C4-2B (cell line): ENCODE data around the gene RGL4.

ENCODE experiments used
- H3K27ac ChIP-seq: fragments of 450-650 bp; 2 replicates; pipeline ENCODE4 v1.5.1; 2017
- ZFX ChIP-seq: fragments of 450-650 bp; IDR thresholded peaks from 2 replicates; pipeline ENCODE4 v1.6.1; 2017
- TF ChIP-seq, protein P1 (sequence below): fragments of 450-650 bp; conservative IDR thresholded peaks from 2 replicates; pipeline ENCODE4 v1.5.1; 2017; ENCODE audit warnings: mild to moderate bottlenecking

Gene RGL4

DNA sequence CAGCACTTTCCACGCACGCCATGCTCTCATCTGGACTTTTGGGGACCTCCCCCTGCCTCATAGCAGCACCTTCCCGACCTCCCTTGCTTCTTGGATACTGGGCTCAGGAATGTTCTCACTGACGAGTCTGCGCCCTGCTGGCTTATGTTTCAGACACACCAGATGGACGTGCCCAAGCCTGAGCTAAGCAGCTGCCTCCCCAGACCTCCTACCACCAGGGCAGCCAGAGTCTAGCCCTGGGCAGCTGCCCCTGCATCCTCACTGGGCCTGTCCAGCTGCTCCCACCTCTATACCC is 13.2 kb upstream of the RGL4 start:
- no peak for TF ChIP-seq ZFX
- TF ChIP-seq, protein P1, sequence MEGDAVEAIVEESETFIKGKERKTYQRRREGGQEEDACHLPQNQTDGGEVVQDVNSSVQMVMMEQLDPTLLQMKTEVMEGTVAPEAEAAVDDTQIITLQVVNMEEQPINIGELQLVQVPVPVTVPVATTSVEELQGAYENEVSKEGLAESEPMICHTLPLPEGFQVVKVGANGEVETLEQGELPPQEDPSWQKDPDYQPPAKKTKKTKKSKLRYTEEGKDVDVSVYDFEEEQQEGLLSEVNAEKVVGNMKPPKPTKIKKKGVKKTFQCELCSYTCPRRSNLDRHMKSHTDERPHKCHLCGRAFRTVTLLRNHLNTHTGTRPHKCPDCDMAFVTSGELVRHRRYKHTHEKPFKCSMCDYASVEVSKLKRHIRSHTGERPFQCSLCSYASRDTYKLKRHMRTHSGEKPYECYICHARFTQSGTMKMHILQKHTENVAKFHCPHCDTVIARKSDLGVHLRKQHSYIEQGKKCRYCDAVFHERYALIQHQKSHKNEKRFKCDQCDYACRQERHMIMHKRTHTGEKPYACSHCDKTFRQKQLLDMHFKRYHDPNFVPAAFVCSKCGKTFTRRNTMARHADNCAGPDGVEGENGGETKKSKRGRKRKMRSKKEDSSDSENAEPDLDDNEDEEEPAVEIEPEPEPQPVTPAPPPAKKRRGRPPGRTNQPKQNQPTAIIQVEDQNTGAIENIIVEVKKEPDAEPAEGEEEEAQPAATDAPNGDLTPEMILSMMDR, result no peak
- no peak overlapping the region for H3K27ac ChIP-seq

DNA sequence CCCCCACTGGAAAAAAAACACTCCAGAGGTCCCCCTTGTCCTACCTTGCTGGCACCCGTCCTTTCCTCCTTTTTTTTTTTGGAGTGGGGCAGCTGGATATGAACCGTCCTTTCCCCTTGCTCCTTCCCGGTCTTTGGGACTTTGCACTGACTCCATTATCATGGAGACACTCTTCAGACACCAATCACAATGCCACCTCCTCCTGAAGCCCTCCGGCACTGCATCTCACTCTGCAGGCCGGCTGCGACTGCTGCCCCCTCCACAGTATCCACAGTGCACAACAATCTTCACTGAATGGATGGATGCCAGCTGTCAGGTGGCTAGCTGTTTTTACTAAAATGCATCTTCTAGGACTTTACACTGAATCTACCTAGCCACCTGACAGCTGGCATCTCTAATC is 12.7 kb upstream of the RGL4 start:
- no peak for TF ChIP-seq ZFX
- TF ChIP-seq, protein P1, result no peak

DNA sequence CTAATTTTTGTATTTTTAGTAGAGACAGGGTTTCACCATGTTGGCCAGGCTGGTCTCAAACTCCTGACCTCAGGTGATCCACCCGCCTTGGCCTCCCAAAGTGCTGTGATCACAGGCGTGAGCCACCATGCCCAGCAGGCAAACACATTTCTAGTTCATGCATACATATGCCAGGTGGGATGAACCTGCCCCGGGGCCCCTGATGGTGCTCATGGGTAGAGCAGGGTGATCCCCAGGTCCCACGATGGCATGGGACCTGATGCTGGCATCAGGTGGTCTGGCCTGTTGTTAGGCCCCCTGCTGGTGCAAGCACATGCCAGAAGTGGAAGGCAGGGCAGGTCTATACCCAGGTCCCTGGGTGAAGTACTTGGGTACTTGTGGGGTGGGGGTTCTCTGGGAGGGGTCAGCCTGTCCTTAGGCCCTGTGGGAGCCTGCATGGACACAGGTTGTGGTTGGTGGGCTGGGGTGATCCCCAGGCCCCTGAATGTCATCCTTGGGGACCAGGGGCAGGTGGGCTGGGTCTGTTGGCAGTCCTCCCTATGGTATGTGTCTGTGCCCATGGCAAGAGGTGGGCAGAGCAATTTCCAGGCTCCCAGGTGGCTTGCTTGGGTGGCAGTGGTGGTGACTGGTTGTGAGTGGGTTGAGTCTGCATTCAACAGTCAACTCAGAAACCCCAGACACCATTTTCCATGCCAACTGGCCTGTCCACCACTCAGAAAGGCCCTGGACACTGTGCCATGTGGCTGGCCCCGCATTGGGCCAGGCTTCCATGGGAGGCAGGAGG is 9.6 kb upstream of the RGL4 start:
- no peak overlapping the region for H3K27ac ChIP-seq
- no peak for TF ChIP-seq ZFX
- TF ChIP-seq, protein P1, result no peak

More for the DNA sequence above, 12.7 kb upstream of the RGL4 start:
- no peak overlapping the region for H3K27ac ChIP-seq

GRCh38 chr22:23682077-23682476 is 8.7 kb upstream of the RGL4 start:
- H3K27ac ChIP-seq, result no peak overlapping the region

GRCh38 chr22:23682827-23683355 is 7.9 kb upstream of the RGL4 start:
- no peak overlapping the region for H3K27ac ChIP-seq
- TF ChIP-seq ZFX, result no peak
- TF ChIP-seq, protein P1, result no peak

More at GRCh38 chr22:23682077-23682476, 8.7 kb upstream of the RGL4 start:
- no peak for TF ChIP-seq ZFX
- TF ChIP-seq, protein P1, result no peak

GRCh38 chr22:23683545-23683944 is 7.3 kb upstream of the RGL4 start:
- TF ChIP-seq, protein P1, result no peak
- TF ChIP-seq ZFX, result no peak
- no peak overlapping the region for H3K27ac ChIP-seq

DNA sequence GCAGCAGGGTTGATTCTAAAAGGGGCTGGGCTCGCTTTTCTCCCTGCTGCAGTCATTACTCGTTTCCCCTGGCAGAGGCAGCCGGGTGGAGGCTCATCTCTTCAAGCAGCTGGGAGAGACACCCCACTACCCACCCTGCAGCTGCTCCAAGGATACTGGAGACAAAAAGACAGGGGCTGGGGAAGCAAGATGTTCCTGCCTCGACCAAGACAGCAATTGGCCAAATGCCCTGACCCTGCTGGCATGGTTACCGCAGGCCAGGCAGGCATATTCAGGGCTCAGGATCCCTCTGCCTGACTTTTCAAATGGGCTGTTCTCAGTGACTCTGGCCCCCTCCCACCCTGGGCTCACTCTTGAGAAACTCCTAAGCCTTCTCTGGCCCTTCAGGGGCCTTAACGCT is 6.8 kb upstream of the RGL4 start:
- no peak overlapping the region for H3K27ac ChIP-seq
- TF ChIP-seq, protein P1, result no peak
